B cell (primary cell): ENCODE measurements around the gene XCL2. TPM values are rescaled to one million over a fixed set of nuclear protein-coding genes. Genes with fewer than 3 reads are reported as not detected.

Experiments used
- ATAC-seq: fragments of 200-7000 bp; cut with Tn5 transposase; one replicate; pipeline ENCODE4 v1.10.0; 2021; ENCODE audit warnings: low read depth, mild to moderate bottlenecking, moderate number of reproducible peaks, moderate library complexity
- CTCF ChIA-PET: fragments of 350-600 bp; sonication (Branson Sonifier 250); formaldehyde crosslinking; loops from one replicate; lab custom pipeline; 2021; ENCODE audit warnings: antibody characterized with exemption, inconsistent platforms; lab: Charles Lee
- POLR2A ChIA-PET: fragments of 350-600 bp; sonication (Branson Sonifier 250); formaldehyde crosslinking; loops from one replicate; lab custom pipeline; 2021; ENCODE audit warnings: antibody characterized with exemption; lab: Charles Lee
- DNase-seq: peaks from one replicate; pipeline ENCODE4 v3.0.0; 2013
- H2AFZ ChIP-seq: 2 replicates; pipeline ENCODE4 v1.6.1; 2012; ENCODE audit warnings: mild to moderate bottlenecking, low read depth, low read length; ENCODE audit not compliant: insufficient read depth, poor library complexity, severe bottlenecking
- H3K27ac ChIP-seq, 2 donors: 1 replicate in 1 of 2; 2 replicates in 1 of 2; pipeline ENCODE4 v1.5.1; 2012 to 2013; ENCODE audit warnings: low read length in 2 of 2, mild to moderate bottlenecking in 2 of 2, moderate library complexity in 1 of 2
- H3K27me3 ChIP-seq, 4 experiments: fragments of 200-600 bp in 1 of 4; sonication (generic) in 1 of 4; replicated peaks in 1 of 4; 1 replicate in 2 of 4; 2 replicates in 2 of 4; pipeline versions ENCODE4 v1.6.1 to v1.7.0; 2013 to 2016; ENCODE audit warnings: low read length in 3 of 4, mild to moderate bottlenecking in 2 of 4, mixed read lengths in 1 of 4, moderate library complexity in 1 of 4; ENCODE audit not compliant: insufficient read depth in 4 of 4, control insufficient read depth in 3 of 4; ENCODE audit errors: control extremely low read depth in 1 of 4
- H3K36me3 ChIP-seq, 2 experiments: replicated peaks in 1 of 2; 1 replicate in 1 of 2; 2 replicates in 1 of 2; pipeline versions ENCODE4 v1.6.1 to v1.7.1; 2013; ENCODE audit warnings: low read length in 1 of 2; ENCODE audit not compliant: insufficient read depth in 2 of 2, control insufficient read depth in 1 of 2; ENCODE audit errors: control extremely low read depth in 1 of 2, extremely low read depth in 1 of 2
- H3K4me1 ChIP-seq, 2 donors: fragments of 200-600 bp in 1 of 2; sonication (generic) in 1 of 2; 1 replicate in 1 of 2; 2 replicates in 1 of 2; pipeline versions ENCODE4 v1.5.1 to v1.6.1; 2013 to 2017; ENCODE audit warnings: low read length in 2 of 2; ENCODE audit not compliant: control insufficient read depth in 2 of 2, insufficient read depth in 2 of 2
- H3K4me2 ChIP-seq: replicated peaks from 2 replicates; pipeline ENCODE3; 2012; ENCODE audit warnings: mild to moderate bottlenecking, low read depth, low read length; ENCODE audit not compliant: poor library complexity, severe bottlenecking
- H3K4me3 ChIP-seq, 5 experiments: fragments of 200-600 bp in 1 of 5; sonication (generic) in 1 of 5; 1 replicate in 3 of 5; 2 replicates in 2 of 5; pipeline versions ENCODE4 v1.5.1 to v1.7.0; 2011 to 2016; ENCODE audit warnings: low read length in 4 of 5, mild to moderate bottlenecking in 4 of 5, low read depth in 2 of 5, control low read depth in 1 of 5, moderate library complexity in 1 of 5; ENCODE audit not compliant: insufficient read depth in 1 of 5; ENCODE audit errors: control extremely low read depth in 1 of 5, extremely low read depth in 1 of 5
- H3K79me2 ChIP-seq: fragments of 200-600 bp; sonication (generic); one replicate; pipeline ENCODE4 v1.6.0; 2016; ENCODE audit warnings: low read length; ENCODE audit not compliant: control insufficient read depth, insufficient read depth
- H3K9ac ChIP-seq: fragments of 200-600 bp; sonication (generic); 2 replicates; pipeline ENCODE4 v1.6.1; 2017; ENCODE audit warnings: mild to moderate bottlenecking, low read length, moderate library complexity
- H3K9me3 ChIP-seq, 3 donors: one replicate each; pipeline versions ENCODE4 v1.6.1 to v1.7.1; 2013; ENCODE audit warnings: low read length in 2 of 3; ENCODE audit not compliant: control insufficient read depth in 2 of 3, insufficient read depth in 1 of 3; ENCODE audit errors: control extremely low read depth in 1 of 3
- H4K20me1 ChIP-seq: 2 replicates; pipeline ENCODE4 v1.6.0; 2012; ENCODE audit warnings: mild to moderate bottlenecking, low read length; ENCODE audit not compliant: insufficient read depth, control insufficient read depth, poor library complexity, severe bottlenecking
- H3K27ac Mint-ChIP-seq: one replicate; pipeline ENCODE4 v1.8.0; 2021; ENCODE audit warnings: mixed read lengths
- H3K27me3 Mint-ChIP-seq: one replicate; pipeline ENCODE4 v1.8.0; 2021; ENCODE audit warnings: mixed read lengths
- H3K4me1 Mint-ChIP-seq: one replicate; pipeline ENCODE4 v1.8.0; 2021; ENCODE audit warnings: mixed read lengths
- H3K4me3 Mint-ChIP-seq: one replicate; pipeline ENCODE4 v1.8.0; 2021; ENCODE audit warnings: mixed read lengths
- H3K9me3 Mint-ChIP-seq: one replicate; pipeline ENCODE4 v1.8.0; 2022; ENCODE audit warnings: mixed read lengths; ENCODE audit not compliant: insufficient read depth
- CTCF ChIP-seq: fragments of 200-600 bp; IDR thresholded peaks from one replicate; pipeline ENCODE4 v1.8.0; 2022; ENCODE audit warnings: antibody characterized with exemption, mild to moderate bottlenecking
- EZH2 ChIP-seq: IDR thresholded peaks from 2 replicates; pipeline ENCODE4 v1.6.1; 2012; ENCODE audit warnings: borderline replicate concordance, low read depth, mild to moderate bottlenecking, moderate library complexity, low read length; ENCODE audit not compliant: insufficient read depth, poor library complexity, severe bottlenecking
- WGBS: methylation state at CpG from one replicate; pipeline ENCODE4 v1.1.5; 2013; ENCODE audit warnings: missing lambda C conversion rate; ENCODE audit not compliant: insufficient coverage; 5-methylcytosine and 5-hydroxymethylcytosine counted together
- intact Hi-C: fragments of 100-400 bp; cut with micrococcal nuclease; formaldehyde crosslinking; loops from one replicate; pipeline ENCODE4 v1.10.0; 2022
- polyA plus RNA-seq: library from polyadenylated mRNA; depleted of rRNA; stranded (reverse); fragments of >200 nt; gene quantifications from 2 replicates; pipeline ENCODE4 v1.2.3, GENCODE V29; 2012
- total RNA-seq, 2 donors: library from RNA; stranded (reverse); fragments of 120-200 nt in 1 of 2; gene quantifications; 1 replicate in 1 of 2; 2 replicates in 1 of 2; pipeline versions ENCODE4 v1.2.3 to v1.2.4, GENCODE V29; 2013 to 2022

Gene XCL2
- total and polyA plus RNA-seq, 2 donors (not counting 1 experiment from before 2014, with no cell fraction given), result 1.5 TPM; not detected in 1

GRCh38 chr1:168552961-168553360 is 9.2 kb upstream of the XCL2 start:
- H3K4me3 Mint-ChIP-seq, result no peak overlapping the region
- H3K4me1 ChIP-seq, result no peaks in the 10 kb centered on the region
- 95% methylated on average over 5 of the region's 6 CpGs for WGBS
- no peak overlapping the region for H3K4me2 ChIP-seq
- no peaks in the 10 kb centered on the region for H4K20me1 ChIP-seq
- no peaks in the 10 kb centered on the region for H3K27me3 ChIP-seq
- DNase-seq (no peak), ATAC-seq (no peak)
- H3K27ac Mint-ChIP-seq, result no peak overlapping the region
- no peak for TF ChIP-seq CTCF
- TF ChIP-seq EZH2, result no peak
- no peaks in the 10 kb centered on the region for H3K4me1 Mint-ChIP-seq
- H3K9me3 Mint-ChIP-seq, result no peaks in the 10 kb centered on the region
- no peak overlapping the region for H3K9ac ChIP-seq
- no peaks in the 10 kb centered on the region for H3K36me3 ChIP-seq
- no peak overlapping the region for H2AFZ ChIP-seq
- H3K9me3 ChIP-seq, result no peaks in the 10 kb centered on the region
- H3K79me2 ChIP-seq, result no peaks in the 10 kb centered on the region
- intact Hi-C loops, result no loop called here
- CTCF ChIA-PET, result no interaction called here
- POLR2A ChIA-PET, result no interaction called here
- H3K27me3 Mint-ChIP-seq, result peaks cover 18% of the 10 kb centered on the region
- H3K4me3 ChIP-seq, result no peak overlapping the region
- H3K27ac ChIP-seq, result no peak overlapping the region

GRCh38 chr1:168551688-168552087 is 7.9 kb upstream of the XCL2 start:
- H3K4me2 ChIP-seq, result no peak overlapping the region
- no peaks in the 10 kb centered on the region for H3K27me3 ChIP-seq
- no peak for ATAC-seq
- peaks cover 16% of the 10 kb centered on the region for H3K27me3 Mint-ChIP-seq
- H3K27ac Mint-ChIP-seq, result no peak overlapping the region
- no peaks in the 10 kb centered on the region for H3K79me2 ChIP-seq
- no peak for DNase-seq
- no peak overlapping the region for H3K4me3 Mint-ChIP-seq
- no peaks in the 10 kb centered on the region for H3K4me1 Mint-ChIP-seq
- no peaks in the 10 kb centered on the region for H3K9me3 Mint-ChIP-seq
- CTCF ChIA-PET, result no interaction called here
- WGBS, result 100% methylated on average over 2 of the region's 4 CpGs
- H3K27ac ChIP-seq, result no peak overlapping the region
- no peaks in the 10 kb centered on the region for H3K9me3 ChIP-seq
- H3K4me1 ChIP-seq, result no peaks in the 10 kb centered on the region
- no peak overlapping the region for H3K9ac ChIP-seq
- no peak overlapping the region for H3K4me3 ChIP-seq
- TF ChIP-seq EZH2, result no peak
- TF ChIP-seq CTCF, result no peak
- POLR2A ChIA-PET, result no interaction called here
- no peaks in the 10 kb centered on the region for H3K36me3 ChIP-seq
- intact Hi-C loops, result no loop called here
- no peaks in the 10 kb centered on the region for H4K20me1 ChIP-seq
- no peak overlapping the region for H2AFZ ChIP-seq
